ENCODE measurements around the gene MEGF6.
"Not testable (repeated sequence)": the region's sequence is repeated elsewhere in the genome, so short reads cannot be mapped to it uniquely, and the experiment has no call there.

MEGF6 gene

GRCh38 chr1:3598051-3598491, 13.2 kb downstream of the MEGF6 start:
- H3K27ac ChIP-seq, result no peak overlapping the region
- DNase-seq (ENCODE audit: low read depth, low spot score), result no peak

GRCh38 chr1:3597599-3597964, 13.7 kb downstream of the MEGF6 start:
- H3K27ac ChIP-seq, result no peak overlapping the region
- DNase-seq (ENCODE audit: low read depth, low spot score), result no peak

- H3K27ac ChIP-seq, result no peak overlapping the region
- DNase-seq (ENCODE audit: low read depth, low spot score), result no peak
Observed at GRCh38 chr1:3596663-3597598, 14.4 kb downstream of the MEGF6 start.

GRCh38 chr1:3595949-3596348, 15.4 kb downstream of the MEGF6 start:
- DNase-seq (ENCODE audit: low read depth, low spot score), result no peak
- H3K27ac ChIP-seq, result no peak overlapping the region

GRCh38 chr1:3594706-3595377, 16.5 kb downstream of the MEGF6 start:
- DNase-seq (ENCODE audit: low read depth, low spot score), result no peak
- H3K27ac ChIP-seq, result no peak overlapping the region

GRCh38 chr1:3593745-3594144, 17.6 kb downstream of the MEGF6 start:
- DNase-seq (ENCODE audit: low read depth, low spot score), result no peak
- no peak overlapping the region for H3K27ac ChIP-seq

- H3K27ac ChIP-seq, result no peak overlapping the region
Observed at GRCh38 chr1:3593334-3593733, 18.0 kb downstream of the MEGF6 start.

GRCh38 chr1:3590951-3591865, 20.1 kb downstream of the MEGF6 start:
- no peak for DNase-seq (ENCODE audit: low read depth, low spot score)

More at GRCh38 chr1:3593334-3593733, 18.0 kb downstream of the MEGF6 start:
- DNase-seq (ENCODE audit: low read depth, low spot score), result no peak

GRCh38 chr1:3590139-3590763, 21.1 kb downstream of the MEGF6 start:
- H3K27ac ChIP-seq, result no peak overlapping the region
- no peak for DNase-seq (ENCODE audit: low read depth, low spot score)

More at GRCh38 chr1:3590951-3591865, 20.1 kb downstream of the MEGF6 start:
- no peak overlapping the region for H3K27ac ChIP-seq

- DNase-seq (ENCODE audit: low read depth, low spot score), result no peak
- no peak overlapping the region for H3K27ac ChIP-seq
Observed at GRCh38 chr1:3588395-3588794, 22.9 kb downstream of the MEGF6 start.

GRCh38 chr1:3586986-3587759, 24.1 kb downstream of the MEGF6 start:
- DNase-seq (ENCODE audit: low read depth, low spot score), result no peak
- H3K27ac ChIP-seq, result no peak overlapping the region

- no peak overlapping the region for H3K27ac ChIP-seq
- DNase-seq (ENCODE audit: low read depth, low spot score), result no peak
Observed at GRCh38 chr1:3585940-3586568, 25.3 kb downstream of the MEGF6 start.

- not testable (repeated sequence) for H3K27ac ChIP-seq; DNase-seq (ENCODE audit: low read depth, low spot score)
Observed at GRCh38 chr1:3585353-3585868, 25.9 kb downstream of the MEGF6 start.

GRCh38 chr1:3584915-3585314, 26.4 kb downstream of the MEGF6 start:
- no peak for DNase-seq (ENCODE audit: low read depth, low spot score)
- no peak overlapping the region for H3K27ac ChIP-seq

GRCh38 chr1:3583751-3584150, 27.6 kb downstream of the MEGF6 start:
- not testable (repeated sequence) for DNase-seq (ENCODE audit: low read depth, low spot score); H3K27ac ChIP-seq

- no peak for DNase-seq (ENCODE audit: low read depth, low spot score)
- H3K27ac ChIP-seq, result no peak overlapping the region
Observed at GRCh38 chr1:3581296-3582036, 29.8 kb downstream of the MEGF6 start.

GRCh38 chr1:3580231-3580630, 31.1 kb downstream of the MEGF6 start:
- no peak for DNase-seq (ENCODE audit: low read depth, low spot score)
- no peak overlapping the region for H3K27ac ChIP-seq

GRCh38 chr1:3579626-3580025, 31.7 kb downstream of the MEGF6 start:
- H3K27ac ChIP-seq, result no peak overlapping the region
- no peak for DNase-seq (ENCODE audit: low read depth, low spot score)
